Measurements from ENCODE around the gene RPTOR. TPM values are rescaled to one million over a fixed set of nuclear protein-coding genes. Genes with fewer than 3 reads are reported as not detected.

The RPTOR gene
- total and polyA plus RNA-seq, 2 donors (not counting 1 experiment from before 2014, with no cell fraction given), result 6.7 to 22.8 TPM

- H3K4me2 ChIP-seq (ENCODE audit: extremely low read depth, insufficient read depth, low read length), result peak overlapping the region; percentile 32
- TF ChIP-seq EZH2 (IDR thresholded peaks at IDR 0.05; ENCODE audit: low read length, missing control alignments), result no peak
- TF ChIP-seq CTCF (conservative IDR thresholded peaks at IDR 0.05 in 1 of 2, IDR thresholded peaks at IDR 0.05 in 1 of 2; ENCODE audit: low read depth in 1 of 2, low read length in 2 of 2), result no peak
Observed at GRCh38 chr17:81002409-81003361, 458.0 kb downstream of the RPTOR start.

GRCh38 chr17:81003711-81004475, 459.3 kb downstream of the RPTOR start:
- H3K9ac ChIP-seq (ENCODE audit: insufficient read depth, low read length), result no peak overlapping the region
- H3K9me3 ChIP-seq (ENCODE audit: control insufficient read depth, insufficient read depth, low read depth, low read length), result no peaks in the 10 kb centered on the region
- H3K4me1 ChIP-seq (ENCODE audit: control insufficient read depth, extremely low read depth, insufficient read depth, low read length), result peaks cover 3% of the 10 kb centered on the region
- H3K27me3 ChIP-seq (ENCODE audit: control insufficient read depth, insufficient read depth, low read length), result peaks cover 24% of the 10 kb centered on the region
- no peak overlapping the region for H3K27ac ChIP-seq (ENCODE audit: insufficient read depth, low read length)
- peak; percentile 87 for TF ChIP-seq EZH2 (IDR thresholded peaks at IDR 0.05; ENCODE audit: low read length, missing control alignments)
- TF ChIP-seq CTCF (conservative IDR thresholded peaks at IDR 0.05 in 1 of 2, IDR thresholded peaks at IDR 0.05 in 1 of 2; ENCODE audit: low read depth in 1 of 2, low read length in 2 of 2), result no peak
- H3K36me3 ChIP-seq (ENCODE audit: control insufficient read depth, insufficient read depth, low read length), result peaks cover 9% of the 10 kb centered on the region
- no peak for DNase-seq (ENCODE audit: low read depth in 2 of 2)
- H3K4me2 ChIP-seq (ENCODE audit: extremely low read depth, insufficient read depth, low read length), result no peak overlapping the region
- H3K79me2 ChIP-seq (ENCODE audit: control insufficient read depth, insufficient read depth, low read length), result no peaks in the 10 kb centered on the region
- peak overlapping the region in 1 of 4 experiments; percentile 37 for H3K4me3 ChIP-seq (replicated peaks in 1 of 4; ENCODE audit: control extremely low read depth in 1 of 4, insufficient read depth in 1 of 4, low read depth in 3 of 4, low read length in 4 of 4)
- no peak overlapping the region for H2AFZ ChIP-seq (ENCODE audit: low read length)
- H4K20me1 ChIP-seq (ENCODE audit: control insufficient read depth, extremely low read depth, insufficient read depth, low read length), result no peaks in the 10 kb centered on the region

More at GRCh38 chr17:81002409-81003361, 458.0 kb downstream of the RPTOR start:
- Histone ChIP-seq H3K4me1 (ENCODE audit: control insufficient read depth, extremely low read depth, insufficient read depth, low read length) (peaks cover 3% of the 10 kb centered on the region), H2AFZ (ENCODE audit: low read length) (no peak overlapping the region), H3K79me2 (ENCODE audit: control insufficient read depth, insufficient read depth, low read length) (no peaks in the 10 kb centered on the region), H3K27ac (ENCODE audit: insufficient read depth, low read length) (no peak overlapping the region), H3K27me3 (ENCODE audit: control insufficient read depth, insufficient read depth, low read length) (peaks cover 24% of the 10 kb centered on the region), H3K36me3 (ENCODE audit: control insufficient read depth, insufficient read depth, low read length) (peaks cover 14% of the 10 kb centered on the region), H3K9me3 (ENCODE audit: control insufficient read depth, insufficient read depth, low read depth, low read length) (no peaks in the 10 kb centered on the region), H3K9ac (ENCODE audit: insufficient read depth, low read length) (no peak overlapping the region), H3K4me3 (replicated peaks in 1 of 4; ENCODE audit: control extremely low read depth in 1 of 4, insufficient read depth in 1 of 4, low read depth in 3 of 4, low read length in 4 of 4) (no peak overlapping the region), H4K20me1 (ENCODE audit: control insufficient read depth, extremely low read depth, insufficient read depth, low read length) (no peaks in the 10 kb centered on the region)
- DNase-seq (ENCODE audit: low read depth in 2 of 2), result peak; percentile 61 to 72

- Histone ChIP-seq H3K4me2 (ENCODE audit: extremely low read depth, insufficient read depth, low read length) (no peak overlapping the region), H3K4me3 (replicated peaks in 1 of 4; ENCODE audit: control extremely low read depth in 1 of 4, insufficient read depth in 1 of 4, low read depth in 3 of 4, low read length in 4 of 4) (no peak overlapping the region), H2AFZ (ENCODE audit: low read length) (no peak overlapping the region), H3K9me3 (ENCODE audit: control insufficient read depth, insufficient read depth, low read depth, low read length) (no peaks in the 10 kb centered on the region), H3K79me2 (ENCODE audit: control insufficient read depth, insufficient read depth, low read length) (no peaks in the 10 kb centered on the region), H3K4me1 (ENCODE audit: control insufficient read depth, extremely low read depth, insufficient read depth, low read length) (peaks cover 3% of the 10 kb centered on the region), H3K36me3 (ENCODE audit: control insufficient read depth, insufficient read depth, low read length) (no peaks in the 10 kb centered on the region), H3K27ac (ENCODE audit: insufficient read depth, low read length) (no peak overlapping the region), H3K27me3 (ENCODE audit: control insufficient read depth, insufficient read depth, low read length) (peaks cover 24% of the 10 kb centered on the region), H3K9ac (ENCODE audit: insufficient read depth, low read length) (no peak overlapping the region), H4K20me1 (ENCODE audit: control insufficient read depth, extremely low read depth, insufficient read depth, low read length) (no peaks in the 10 kb centered on the region)
- no peak for DNase-seq (ENCODE audit: low read depth in 2 of 2)
- no peak for TF ChIP-seq EZH2 (IDR thresholded peaks at IDR 0.05; ENCODE audit: low read length, missing control alignments)
Observed at GRCh38 chr17:81006891-81007290, 462.3 kb downstream of the RPTOR start.
